A549 (cell line): Measurements from ENCODE around the gene AFF1. TPM values are rescaled to one million over a fixed set of nuclear protein-coding genes. Genes with fewer than 3 reads are reported as not detected.

Experiments used
- ATAC-seq, 2 experiments: fragments of 200-7000 bp in 1 of 2; fragments of >200 bp in 1 of 2; cut with Nextera tagmentation in 1 of 2; cut with Tn5 transposase in 1 of 2; 3 replicates each; pipeline versions ENCODE4 v1.8.0 to v1.9.1; 2018 to 2020; ENCODE audit warnings: mild to moderate bottlenecking in 1 of 2, moderate library complexity in 1 of 2
- CTCF ChIA-PET: fragments of 300-600 bp; sonication (Branson Sonifier 250); formaldehyde crosslinking; extraction: SDS; loops from one replicate; lab custom pipeline; 2021; ENCODE audit warnings: antibody characterized with exemption, inconsistent platforms; lab: Yijun Ruan, JAX
- POLR2A ChIA-PET: fragments of 350-600 bp; formaldehyde crosslinking; extraction: SDS; loops from one replicate; lab custom pipeline; 2021; ENCODE audit warnings: antibody characterized with exemption, inconsistent platforms; lab: Yijun Ruan, JAX
- DNase-seq, 2 experiments: peaks; one replicate each; pipeline versions ENCODE4 v3.0.0 to v3.0.0-alpha.2; 2011 to 2016; ENCODE audit warnings: low read depth in 1 of 2, low spot score in 1 of 2
- FAIRE-seq: peaks from 2 replicates; lab custom pipeline; 2011; peaks lifted over from hg19 to GRCh38; lab: Jason Lieb, UNC
- H3K27ac ChIP-seq, 2 experiments: fragments of >200 bp; sonication (Bioruptor Twin); formaldehyde crosslinking; 3 replicates each; pipeline ENCODE4 v1.5.1; 2016 to 2017
- H3K4me1 ChIP-seq: fragments of >200 bp; sonication (Bioruptor Twin); formaldehyde crosslinking; 3 replicates; pipeline ENCODE4 v1.6.1; 2016
- H3K4me2 ChIP-seq: fragments of >200 bp; sonication (Bioruptor Twin); formaldehyde crosslinking; 3 replicates; pipeline ENCODE4 v1.6.1; 2016
- H3K4me3 ChIP-seq: fragments of >200 bp; sonication (Bioruptor Twin); formaldehyde crosslinking; 3 replicates; pipeline ENCODE4 v1.5.1; 2016
- H3K9me3 ChIP-seq: fragments of >200 bp; sonication (Bioruptor Twin); formaldehyde crosslinking; 3 replicates; pipeline ENCODE4 v1.6.1; 2016
- ATOH8 ChIP-seq: fragments of 250-450 bp; sonication (Bioruptor Pico); IDR thresholded peaks from 2 replicates; pipeline ENCODE4 v1.5.0; 2020; ENCODE audit warnings: low read depth, mild to moderate bottlenecking, moderate library complexity
- BCL3 ChIP-seq: fragments of >200 bp; sonication (Bioruptor Twin); formaldehyde crosslinking; IDR thresholded peaks from 3 replicates; pipeline ENCODE4 v1.6.1; 2016
- BHLHE40 ChIP-seq: IDR thresholded peaks from 2 replicates; pipeline ENCODE4 v1.6.1; 2012; ENCODE audit warnings: low read depth, low read length, inconsistent platforms
- CBX2 ChIP-seq: fragments of 200-600 bp; sonication (generic); IDR thresholded peaks from 2 replicates; pipeline ENCODE4 v1.6.1; 2016; ENCODE audit warnings: low read depth, mild to moderate bottlenecking, borderline replicate concordance
- CBX8 ChIP-seq: fragments of 200-600 bp; sonication (generic); IDR thresholded peaks from 2 replicates; pipeline ENCODE4 v1.6.1; 2016
- E2F6 ChIP-seq: IDR thresholded peaks from 2 replicates; pipeline ENCODE4 v1.6.1; 2012; ENCODE audit warnings: low read depth, borderline replicate concordance
- ELK1 ChIP-seq: fragments of 150-350 bp; IDR thresholded peaks from 2 replicates; pipeline ENCODE4 v1.6.1; 2014; ENCODE audit warnings: low read depth, mild to moderate bottlenecking, low read length
- EP300 ChIP-seq, 2 experiments: fragments of >200 bp; sonication (Bioruptor Twin); formaldehyde crosslinking; IDR thresholded peaks; 2 replicates in 1 of 2; 3 replicates in 1 of 2; pipeline ENCODE4 v1.6.1; 2016 to 2017
- FOSB ChIP-seq: fragments of 250-450 bp; sonication (Bioruptor Pico); IDR thresholded peaks from 2 replicates; pipeline ENCODE4 v1.5.0; 2020; ENCODE audit warnings: mild to moderate bottlenecking, moderate library complexity
- FOSL2 ChIP-seq, 2 experiments: fragments of 450-650 bp in 1 of 2; fragments of >200 bp in 1 of 2; sonication (Bioruptor Twin) in 1 of 2; formaldehyde crosslinking; IDR thresholded peaks; 2 replicates each; pipeline versions ENCODE4 v1.5.0 to v1.6.1; 2016 to 2020; ENCODE audit warnings: mild to moderate bottlenecking in 1 of 2, moderate library complexity in 1 of 2
- FOXS1 ChIP-seq: fragments of 250-450 bp; sonication (Bioruptor Pico); IDR thresholded peaks from 2 replicates; pipeline ENCODE4 v1.5.0; 2020; ENCODE audit warnings: mild to moderate bottlenecking, moderate library complexity
- GATA3 ChIP-seq: IDR thresholded peaks from 2 replicates; pipeline ENCODE4 v1.6.1; 2012; ENCODE audit warnings: borderline replicate concordance
- HEYL ChIP-seq: fragments of 250-450 bp; sonication (Bioruptor Pico); IDR thresholded peaks from 2 replicates; pipeline ENCODE4 v1.8.0; 2021; ENCODE audit warnings: mild to moderate bottlenecking, moderate library complexity
- HOXB13 ChIP-seq: fragments of 250-450 bp; sonication (Bioruptor Pico); IDR thresholded peaks from 2 replicates; pipeline ENCODE4 v1.5.0; 2020; ENCODE audit warnings: low read depth, mild to moderate bottlenecking, moderate library complexity
- KDM1A ChIP-seq: fragments of 200-600 bp; sonication (generic); IDR thresholded peaks from 2 replicates; pipeline ENCODE4 v1.6.1; 2016; ENCODE audit warnings: low read depth, mild to moderate bottlenecking
- MYC ChIP-seq: IDR thresholded peaks from 2 replicates; pipeline ENCODE4 v1.6.1; 2012; ENCODE audit warnings: mild to moderate bottlenecking, inconsistent platforms, low read length, improper control_type of control experiment, borderline replicate concordance
- NPAS2 ChIP-seq: fragments of 250-450 bp; sonication (Bioruptor Pico); IDR thresholded peaks from 2 replicates; pipeline ENCODE4 v1.8.0; 2022; ENCODE audit warnings: mild to moderate bottlenecking, moderate library complexity, borderline replicate concordance
- PBX3 ChIP-seq: IDR thresholded peaks from 2 replicates; pipeline ENCODE4 v1.6.1; 2012
- PHF8 ChIP-seq: fragments of 200-600 bp; sonication (generic); IDR thresholded peaks from 2 replicates; pipeline ENCODE4 v1.6.1; 2016; ENCODE audit warnings: low read depth, mild to moderate bottlenecking, antibody characterized with exemption, moderate library complexity, borderline replicate concordance
- POLR2A ChIP-seq: IDR thresholded peaks from 2 replicates; pipeline ENCODE4 v1.6.1; 2012; ENCODE audit warnings: mild to moderate bottlenecking, low read length
- POLR2AphosphoS2 ChIP-seq: conservative IDR thresholded peaks from 2 replicates; pipeline ENCODE4 v1.6.1; 2012; ENCODE audit warnings: low read length, improper control_type of control experiment, inconsistent platforms
- RAD21 ChIP-seq, 2 experiments: fragments of >200 bp in 1 of 2; sonication (Bioruptor Twin) in 1 of 2; formaldehyde crosslinking in 1 of 2; IDR thresholded peaks in 1 of 2; conservative IDR thresholded peaks in 1 of 2; 2 replicates in 1 of 2; 3 replicates in 1 of 2; pipeline ENCODE4 v1.6.1; 2012 to 2018; ENCODE audit warnings: inconsistent platforms in 1 of 2
- RARB ChIP-seq: fragments of 250-450 bp; sonication (Bioruptor Pico); IDR thresholded peaks from 2 replicates; pipeline ENCODE4 v1.8.0; 2021; ENCODE audit warnings: mild to moderate bottlenecking, moderate library complexity
- RNF2 ChIP-seq: fragments of 200-600 bp; sonication (generic); IDR thresholded peaks from 2 replicates; pipeline ENCODE4 v1.6.1; 2016; ENCODE audit warnings: low read depth, mild to moderate bottlenecking, antibody characterized with exemption, moderate library complexity, borderline replicate concordance
- SMC3 ChIP-seq: fragments of >200 bp; sonication (Bioruptor Twin); formaldehyde crosslinking; IDR thresholded peaks from 3 replicates; pipeline ENCODE4 v1.6.1; 2018; ENCODE audit warnings: inconsistent platforms
- TP53 ChIP-seq: fragments of 250-450 bp; sonication (Bioruptor Pico); IDR thresholded peaks from 2 replicates; pipeline ENCODE4 v1.5.0; 2021; ENCODE audit warnings: mild to moderate bottlenecking, moderate library complexity
- USF2 ChIP-seq: fragments of 450-650 bp; IDR thresholded peaks from 2 replicates; pipeline ENCODE4 v1.6.1; 2014; ENCODE audit warnings: antibody characterized with exemption
- ZNF302 ChIP-seq: fragments of 250-450 bp; sonication (Bioruptor Pico); IDR thresholded peaks from 2 replicates; pipeline ENCODE4 v1.9.0; 2021; ENCODE audit warnings: inconsistent platforms, mild to moderate bottlenecking, moderate library complexity
- ZSCAN20 ChIP-seq: fragments of 250-450 bp; sonication (Bioruptor Pico); IDR thresholded peaks from 2 replicates; pipeline ENCODE4 v1.8.0; 2022; ENCODE audit warnings: mild to moderate bottlenecking, moderate library complexity
- WGBS: methylation state at CpG from one replicate; pipeline ENCODE4 v1.1.6; 2017; ENCODE audit errors: missing lambda C conversion rate; 5-methylcytosine and 5-hydroxymethylcytosine counted together
- polyA plus RNA-seq, 4 experiments: library from polyadenylated mRNA; depleted of rRNA in 3 of 4; stranded (reverse); fragments of >200 nt; fragmentation: RNase III in 1 of 4; extraction: RNeasy Plus Mini Kit Qiagen cat#74134 plus additional on column Dnase treatment in 1 of 4; gene quantifications; 2 replicates in 3 of 4; 3 replicates in 1 of 4; pipeline ENCODE4 v1.2.3, GENCODE V29; 2011 to 2017

Gene AFF1
- polyA plus RNA-seq, 2 of the 4 experiments (the other 2 are of a cell fraction) = 13.7 to 15.4 TPM

- CTCF ChIA-PET = interaction anchor here (3.6 kb wide), 1 partner anchor 395 kb away, joined by 51 read pairs; no protein-coding TSS in a partner anchor
- ATAC-seq = no peak; a peak in 2 of 6 replicates
- H3K9me3 ChIP-seq = no peaks in the 10 kb centered on the region
- peak overlapping the region; percentile 93 to 94 for H3K27ac ChIP-seq
- TF ChIP-seq HOXB13 (CRISPR knock-in tag) = no peak
- no peak for TF ChIP-seq BHLHE40
- no peak for TF ChIP-seq FOSB
- TF ChIP-seq TP53 (CRISPR knock-in tag) = no peak
- no peak for TF ChIP-seq ATOH8 (CRISPR knock-in tag)
- TF ChIP-seq RAD21 (conservative IDR thresholded peaks at IDR 0.05 in 1 of 2, IDR thresholded peaks at IDR 0.05 in 1 of 2) = no peak
- no peak for TF ChIP-seq POLR2AphosphoS2
- no peak for TF ChIP-seq PBX3
- H3K4me1 ChIP-seq = peaks cover 5% of the 10 kb centered on the region; the same call in 2 of the 3 replicates
- 19% methylated on average over 13 of the region's 13 CpGs for WGBS
- no peak for DNase-seq
- peak overlapping the region; percentile 74 for H3K4me3 ChIP-seq
- POLR2A ChIA-PET = interaction anchor here (1.0 kb wide), 1 partner anchor 298 kb away, joined by 6 read pairs; the partner anchor contains the start of gene PTPN13
- no peak for FAIRE-seq
- peak overlapping the region; percentile 84 for H3K4me2 ChIP-seq
Measured at GRCh38 chr4:86892636-86892960, 42.2 kb upstream of the AFF1 start.

- H3K9me3 ChIP-seq = no peaks in the 10 kb centered on the region
- FAIRE-seq (no peak), DNase-seq (no peak), ATAC-seq (no peak)
- TF ChIP-seq HEYL (CRISPR knock-in tag) = no peak
- no peak for TF ChIP-seq RNF2
- TF ChIP-seq BHLHE40 = no peak
- TF ChIP-seq CBX2 = no peak
- no peak for TF ChIP-seq FOSL2 (IDR thresholded peaks at IDR 0.05)
- no peak for TF ChIP-seq FOSL2 (CRISPR knock-in tag; IDR thresholded peaks at IDR 0.05)
- 96% methylated on average over 19 of the region's 19 CpGs for WGBS
- CTCF ChIA-PET = interaction anchor here (3.6 kb wide), 1 partner anchor 396 kb away, joined by 51 read pairs; no protein-coding TSS in a partner anchor
- no peak overlapping the region for H3K27ac ChIP-seq
- POLR2A ChIA-PET = interaction anchor here (1.0 kb wide), 1 partner anchor 299 kb away, joined by 6 read pairs; the partner anchor contains the start of gene PTPN13
- H3K4me3 ChIP-seq = no peak overlapping the region
- peaks cover 5% of the 10 kb centered on the region; the same call in 2 of the 3 replicates for H3K4me1 ChIP-seq
- H3K4me2 ChIP-seq = peak overlapping the region; percentile 84
Measured at GRCh38 chr4:86893136-86893535, 41.7 kb upstream of the AFF1 start.

- DNase-seq (peak in 1 of 2 experiments; percentile 29), ATAC-seq (no peak), FAIRE-seq (no peak)
- no peaks in the 10 kb centered on the region for H3K9me3 ChIP-seq
- H3K4me3 ChIP-seq = no peak overlapping the region
- H3K4me1 ChIP-seq = peaks cover 5% of the 10 kb centered on the region; the same call in 2 of the 3 replicates
- no peak overlapping the region for H3K27ac ChIP-seq
- CTCF ChIA-PET = interaction anchor here (0.6 to 3.6 kb wide), 4 partner anchors 9 to 397 kb away, joined by 3 to 51 read pairs (median 5); no protein-coding TSS in a partner anchor
- no peak for TF ChIP-seq RARB (CRISPR knock-in tag)
- no peak for TF ChIP-seq FOXS1
- no peak for TF ChIP-seq USF2
- no peak for TF ChIP-seq EP300 (IDR thresholded peaks at IDR 0.05)
- no peak for TF ChIP-seq E2F6
- TF ChIP-seq ZNF302 (CRISPR knock-in tag) = no peak
- no peak for TF ChIP-seq ZSCAN20 (CRISPR knock-in tag)
- TF ChIP-seq POLR2AphosphoS2 = no peak
- no peak for TF ChIP-seq KDM1A
- TF ChIP-seq NPAS2 (CRISPR knock-in tag) = no peak
- no peak for TF ChIP-seq POLR2A
- TF ChIP-seq MYC = no peak
- TF ChIP-seq CBX8 = no peak
- TF ChIP-seq BCL3 = no peak
- no peak for TF ChIP-seq SMC3
- no peak for TF ChIP-seq ELK1
- TF ChIP-seq PHF8 = no peak
- TF ChIP-seq GATA3 = no peak
- POLR2A ChIA-PET = no interaction called here
- H3K4me2 ChIP-seq = no peak overlapping the region
Measured at GRCh38 chr4:86894455-86894854, 40.4 kb upstream of the AFF1 start.
